Nephron progenitor cell (in vitro differentiated cells): Measurements from ENCODE around the gene DUSP28.
"Not testable (repeated sequence)": the region's sequence is repeated elsewhere in the genome, so short reads cannot be mapped to it uniquely, and the experiment has no call there.

Experiments
- DNase-seq: peaks from one replicate; pipeline ENCODE4 v3.0.0; 2021
- H3K27ac Mint-ChIP-seq: 2 replicates; pipeline ENCODE4 v1.8.0; 2021; ENCODE audit warnings: mild to moderate bottlenecking, moderate library complexity, mixed read lengths
- H3K27me3 Mint-ChIP-seq: 2 replicates; pipeline ENCODE4 v1.8.0; 2021; ENCODE audit warnings: mild to moderate bottlenecking, low read depth, mixed read lengths; ENCODE audit not compliant: poor library complexity
- H3K36me3 Mint-ChIP-seq: 2 replicates; pipeline ENCODE4 v1.8.0; 2021; ENCODE audit warnings: low read depth, mixed read lengths
- H3K4me1 Mint-ChIP-seq: 2 replicates; pipeline ENCODE4 v1.8.0; 2021; ENCODE audit warnings: mixed read lengths
- H3K4me3 Mint-ChIP-seq: 2 replicates; pipeline ENCODE4 v1.8.0; 2021; ENCODE audit warnings: mild to moderate bottlenecking, moderate library complexity, mixed read lengths
- H3K9me3 Mint-ChIP-seq: 2 replicates; pipeline ENCODE4 v1.8.0; 2021; ENCODE audit warnings: mild to moderate bottlenecking, moderate library complexity, mixed read lengths
- TF ChIP-seq, protein P1 (sequence below): fragments of 200-600 bp; sonication (generic); IDR thresholded peaks from 2 replicates; pipeline ENCODE4 v1.5.0; 2021; ENCODE audit warnings: antibody characterized with exemption

The DUSP28 gene

DNA sequence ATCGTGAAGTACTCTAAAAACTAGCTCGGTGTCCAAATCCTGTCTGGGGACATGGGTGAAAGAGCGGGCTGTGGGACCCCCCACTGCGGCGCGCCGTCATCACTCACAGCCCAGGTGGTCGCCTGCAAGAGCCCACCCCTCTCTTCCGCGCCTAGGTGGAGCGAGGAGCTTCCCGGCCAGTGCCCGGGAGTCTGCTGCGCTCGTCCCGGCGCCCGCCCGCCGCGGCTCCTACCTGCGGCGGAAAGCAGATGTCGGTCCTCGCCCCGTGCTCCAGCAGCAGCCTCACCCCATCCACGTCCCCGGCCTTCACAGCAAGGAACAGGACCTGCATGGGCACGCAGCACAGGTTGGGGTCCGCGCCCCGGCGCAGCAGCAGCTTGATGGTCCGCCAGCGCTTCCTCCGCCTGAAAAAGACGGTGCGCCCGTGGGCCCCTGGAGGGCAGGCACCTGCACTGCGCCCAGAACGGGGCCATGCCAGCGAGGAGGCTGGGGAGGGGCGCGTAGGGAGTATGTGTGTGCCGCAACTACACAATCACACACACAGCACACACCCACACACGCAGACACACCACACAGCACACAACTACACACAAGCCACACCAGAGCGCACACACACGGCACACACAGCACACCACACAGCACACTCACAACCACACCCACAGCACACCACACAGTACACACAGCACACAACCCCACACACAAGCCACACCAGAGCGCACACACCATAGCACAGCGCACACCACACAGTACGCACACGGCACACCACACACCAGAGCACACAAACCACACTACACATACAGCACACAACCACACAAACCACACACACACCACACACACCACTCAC, 39.8 kb upstream of the DUSP28 start:
- H3K27me3 Mint-ChIP-seq, result peaks cover 23% of the 10 kb centered on the region
- no peak for DNase-seq
- peak overlapping the region; percentile 43 for H3K27ac Mint-ChIP-seq
- peaks cover 77% of the 10 kb centered on the region for H3K36me3 Mint-ChIP-seq
- TF ChIP-seq, protein P1, sequence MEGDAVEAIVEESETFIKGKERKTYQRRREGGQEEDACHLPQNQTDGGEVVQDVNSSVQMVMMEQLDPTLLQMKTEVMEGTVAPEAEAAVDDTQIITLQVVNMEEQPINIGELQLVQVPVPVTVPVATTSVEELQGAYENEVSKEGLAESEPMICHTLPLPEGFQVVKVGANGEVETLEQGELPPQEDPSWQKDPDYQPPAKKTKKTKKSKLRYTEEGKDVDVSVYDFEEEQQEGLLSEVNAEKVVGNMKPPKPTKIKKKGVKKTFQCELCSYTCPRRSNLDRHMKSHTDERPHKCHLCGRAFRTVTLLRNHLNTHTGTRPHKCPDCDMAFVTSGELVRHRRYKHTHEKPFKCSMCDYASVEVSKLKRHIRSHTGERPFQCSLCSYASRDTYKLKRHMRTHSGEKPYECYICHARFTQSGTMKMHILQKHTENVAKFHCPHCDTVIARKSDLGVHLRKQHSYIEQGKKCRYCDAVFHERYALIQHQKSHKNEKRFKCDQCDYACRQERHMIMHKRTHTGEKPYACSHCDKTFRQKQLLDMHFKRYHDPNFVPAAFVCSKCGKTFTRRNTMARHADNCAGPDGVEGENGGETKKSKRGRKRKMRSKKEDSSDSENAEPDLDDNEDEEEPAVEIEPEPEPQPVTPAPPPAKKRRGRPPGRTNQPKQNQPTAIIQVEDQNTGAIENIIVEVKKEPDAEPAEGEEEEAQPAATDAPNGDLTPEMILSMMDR, result no peak
- H3K4me3 Mint-ChIP-seq, result no peak overlapping the region
- peaks cover 54% of the 10 kb centered on the region for H3K9me3 Mint-ChIP-seq
- peaks cover 22% of the 10 kb centered on the region for H3K4me1 Mint-ChIP-seq

DNA sequence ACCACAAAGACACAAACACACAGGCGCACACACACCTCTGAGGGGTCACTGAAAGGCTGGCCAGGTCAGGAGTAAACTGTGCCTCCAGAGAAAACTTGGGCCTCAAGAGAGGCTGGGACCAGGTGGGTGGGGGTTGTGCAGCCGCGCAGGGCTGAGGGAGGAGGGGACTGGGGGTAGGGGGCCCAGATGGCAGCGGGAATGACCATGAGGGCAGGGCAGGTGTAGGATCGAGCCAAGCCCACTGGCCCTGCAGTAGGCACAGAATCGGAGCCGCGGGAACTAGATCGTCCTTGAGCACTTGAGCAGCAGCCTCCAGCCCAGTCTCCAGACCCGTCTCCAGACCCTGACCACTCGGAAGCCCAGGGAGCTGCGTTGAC, 39.2 kb upstream of the DUSP28 start:
- Mint-ChIP-seq H3K27me3 (peaks cover 23% of the 10 kb centered on the region), H3K4me1 (peaks cover 22% of the 10 kb centered on the region), H3K9me3 (peaks cover 58% of the 10 kb centered on the region), H3K36me3 (peaks cover 83% of the 10 kb centered on the region), H3K27ac (peak overlapping the region; percentile 43), H3K4me3 (no peak overlapping the region)
- TF ChIP-seq, protein P1, result no peak
- no peak for DNase-seq

DNA sequence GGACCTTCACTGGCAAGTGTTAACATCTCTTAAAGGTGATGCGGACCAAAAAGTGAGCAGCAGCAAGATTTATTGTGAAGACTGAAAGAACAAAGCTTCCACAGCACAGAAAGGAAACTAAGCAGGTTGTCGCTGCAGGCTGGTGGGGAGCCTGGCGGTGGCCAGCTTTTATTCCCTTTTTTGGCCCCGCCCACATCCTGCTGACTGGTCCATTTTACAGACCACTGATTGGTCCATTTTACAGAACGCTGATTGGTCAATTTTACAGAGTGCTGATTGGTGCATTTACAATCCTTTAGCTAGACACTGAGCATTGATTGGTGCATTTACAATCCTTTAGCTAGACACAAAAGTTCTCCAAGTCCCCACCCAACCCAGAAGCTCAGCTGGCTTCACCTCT, 38.3 kb upstream of the DUSP28 start:
- H3K27ac Mint-ChIP-seq, DNase-seq, H3K4me3 Mint-ChIP-seq: not testable (repeated sequence)
- peaks cover 87% of the 10 kb centered on the region for H3K36me3 Mint-ChIP-seq
- H3K9me3 Mint-ChIP-seq, result peaks cover 66% of the 10 kb centered on the region
- H3K4me1 Mint-ChIP-seq, result peaks cover 22% of the 10 kb centered on the region
- H3K27me3 Mint-ChIP-seq, result peaks cover 23% of the 10 kb centered on the region

DNA sequence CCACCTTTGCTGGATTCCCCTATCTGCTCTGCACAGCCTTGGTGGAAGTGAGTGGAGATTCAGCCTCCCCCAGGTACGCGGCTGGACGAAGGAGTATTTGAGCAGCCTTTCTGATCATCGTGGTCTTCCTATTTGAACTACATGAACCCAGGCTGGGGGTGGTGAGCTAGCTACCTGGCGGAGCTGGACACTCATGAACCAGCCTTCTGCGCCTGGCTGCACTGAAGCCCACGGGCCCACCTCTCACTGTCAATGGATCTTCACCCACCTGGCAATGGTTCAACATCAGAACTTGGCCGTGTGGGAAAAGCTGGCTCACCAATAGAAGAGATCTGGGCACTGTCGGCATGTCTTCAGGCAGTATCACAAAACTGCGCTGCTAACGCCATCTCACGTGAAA, 37.8 kb upstream of the DUSP28 start:
- no peak for DNase-seq
- Mint-ChIP-seq H3K4me1 (peaks cover 22% of the 10 kb centered on the region), H3K4me3 (no peak overlapping the region), H3K27ac (no peak overlapping the region), H3K9me3 (peaks cover 71% of the 10 kb centered on the region), H3K27me3 (peaks cover 24% of the 10 kb centered on the region), H3K36me3 (peaks cover 93% of the 10 kb centered on the region)
- TF ChIP-seq, protein P1, result no peak

DNA sequence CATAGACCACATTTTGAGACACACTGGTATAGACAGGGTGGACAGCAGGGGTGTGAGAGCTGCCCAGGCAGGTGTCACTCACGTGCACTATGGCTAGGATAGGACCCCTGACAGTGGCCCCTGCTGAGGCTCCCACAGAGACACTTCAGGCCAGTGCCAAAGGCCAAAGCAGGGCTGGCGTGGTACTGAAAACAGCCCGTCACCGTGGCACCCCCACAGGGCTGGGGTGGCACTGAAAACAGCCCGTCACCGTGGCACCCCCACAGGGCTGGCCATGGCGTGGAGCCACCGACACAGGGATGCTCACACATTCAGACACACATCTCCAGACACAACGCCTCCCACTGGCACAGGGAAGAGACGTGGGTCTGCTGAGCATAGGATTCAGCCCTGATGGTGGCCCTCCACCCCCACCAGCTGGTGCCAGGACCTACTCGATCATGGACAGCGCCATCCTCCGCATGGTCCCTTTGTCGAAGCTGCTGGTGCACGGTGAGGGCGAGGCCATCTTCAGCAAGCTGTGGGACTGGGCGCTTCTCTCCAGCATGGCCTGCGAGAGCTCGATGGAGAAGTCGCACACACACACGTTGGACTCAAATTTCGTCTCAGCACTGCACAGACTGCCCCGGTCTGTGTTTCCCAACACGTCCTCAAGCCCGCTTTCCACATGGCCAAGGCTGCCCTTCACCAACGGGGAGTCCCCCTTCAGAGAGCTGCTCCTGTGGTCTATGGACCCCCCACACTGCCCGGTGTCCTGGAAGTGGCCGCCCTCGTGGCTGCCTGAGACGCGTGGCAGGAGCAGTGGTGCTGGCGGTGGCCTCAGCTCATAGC, 36.5 kb upstream of the DUSP28 start:
- DNase-seq, result no peak
- Mint-ChIP-seq H3K4me3 (no peak overlapping the region), H3K36me3 (peaks cover 93% of the 10 kb centered on the region), H3K27ac (no peak overlapping the region), H3K4me1 (peaks cover 21% of the 10 kb centered on the region), H3K9me3 (peaks cover 72% of the 10 kb centered on the region), H3K27me3 (peaks cover 21% of the 10 kb centered on the region)
- TF ChIP-seq, protein P1, result no peak

DNA sequence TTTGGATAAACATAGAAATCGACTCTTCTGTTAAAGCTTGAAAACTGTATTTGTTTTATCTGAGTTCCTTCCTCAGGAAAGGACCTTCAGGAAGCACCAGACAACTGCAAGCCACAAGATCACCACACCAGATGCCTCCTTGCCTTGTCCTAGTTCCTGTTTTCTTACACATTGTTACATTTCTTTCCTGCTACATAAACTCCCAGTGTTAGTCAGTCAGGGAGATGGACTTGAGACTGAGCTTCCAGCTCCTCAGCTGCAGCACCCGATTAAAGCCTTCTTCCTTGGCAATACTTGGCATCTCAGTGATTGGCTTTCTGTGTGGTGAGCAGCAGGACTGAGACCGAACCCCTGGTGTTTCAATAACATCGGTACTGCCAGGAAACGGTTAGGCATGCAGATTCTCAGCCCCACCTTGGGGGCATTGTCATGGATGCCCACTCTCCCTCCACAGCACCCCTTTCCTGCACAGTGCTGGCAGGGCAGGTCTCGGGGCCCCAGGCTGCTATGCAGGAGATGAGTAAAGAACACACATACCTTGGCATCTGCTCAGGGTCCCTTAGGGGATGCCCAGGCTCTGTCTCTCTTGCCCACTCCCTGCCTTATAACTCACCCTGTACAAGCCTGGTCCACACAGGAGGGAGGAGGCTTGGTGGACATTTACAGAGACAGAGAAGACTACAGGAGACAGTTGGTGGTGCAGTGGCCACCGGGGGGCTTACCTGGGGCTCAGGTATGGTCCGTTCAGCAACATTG, 35.0 kb upstream of the DUSP28 start:
- TF ChIP-seq, protein P1, result no peak
- Mint-ChIP-seq H3K4me1 (peaks cover 7% of the 10 kb centered on the region), H3K27ac (no peak overlapping the region), H3K27me3 (peaks cover 12% of the 10 kb centered on the region), H3K4me3 (no peak overlapping the region), H3K9me3 (peaks cover 80% of the 10 kb centered on the region), H3K36me3 (peaks cover 93% of the 10 kb centered on the region)
- DNase-seq, result no peak
